Measurements from ENCODE around the gene CASP10. TPM values are rescaled to one million over a fixed set of nuclear protein-coding genes. Genes with fewer than 3 reads are reported as not detected.

The CASP10 gene
- total and polyA plus RNA-seq, 2 of the 8 experiments (the other 6 are each of a cell fraction or from before 2014, with no cell fraction given): 2.3 to 4.0 TPM

DNA sequence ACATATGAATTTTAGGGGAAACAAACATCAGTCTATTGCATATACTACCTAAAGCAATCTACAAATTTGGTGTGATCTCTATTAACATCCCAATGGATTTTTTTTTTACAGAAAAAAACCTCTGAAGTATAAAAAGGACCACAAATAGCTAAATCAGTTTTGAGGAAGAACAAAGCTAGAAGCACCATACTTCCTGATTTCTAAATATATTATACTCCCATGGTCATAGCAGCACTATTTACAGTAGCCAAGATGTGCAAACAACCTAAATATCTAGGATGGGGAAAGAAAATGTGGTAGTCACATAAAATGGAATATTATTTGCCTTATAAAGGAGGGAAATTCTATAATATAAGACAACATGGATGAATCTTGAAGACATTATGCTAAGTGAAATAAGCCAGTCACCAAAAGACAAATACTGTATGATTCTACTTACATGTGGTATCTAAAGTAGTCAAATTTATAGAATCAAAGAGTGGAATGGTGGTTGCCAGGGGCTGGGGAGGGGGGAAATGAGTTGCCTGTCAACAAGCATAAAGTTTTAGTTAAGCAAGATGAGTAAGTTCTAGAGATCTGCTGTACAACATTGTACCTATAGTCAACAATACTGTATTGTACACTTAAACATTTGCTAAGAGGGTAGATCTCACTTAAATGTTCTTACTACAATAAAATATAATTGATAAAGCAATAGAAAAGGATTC lies 59.8 kb downstream of the CASP10 start (continued):
- TF ChIP-seq, protein P1, sequence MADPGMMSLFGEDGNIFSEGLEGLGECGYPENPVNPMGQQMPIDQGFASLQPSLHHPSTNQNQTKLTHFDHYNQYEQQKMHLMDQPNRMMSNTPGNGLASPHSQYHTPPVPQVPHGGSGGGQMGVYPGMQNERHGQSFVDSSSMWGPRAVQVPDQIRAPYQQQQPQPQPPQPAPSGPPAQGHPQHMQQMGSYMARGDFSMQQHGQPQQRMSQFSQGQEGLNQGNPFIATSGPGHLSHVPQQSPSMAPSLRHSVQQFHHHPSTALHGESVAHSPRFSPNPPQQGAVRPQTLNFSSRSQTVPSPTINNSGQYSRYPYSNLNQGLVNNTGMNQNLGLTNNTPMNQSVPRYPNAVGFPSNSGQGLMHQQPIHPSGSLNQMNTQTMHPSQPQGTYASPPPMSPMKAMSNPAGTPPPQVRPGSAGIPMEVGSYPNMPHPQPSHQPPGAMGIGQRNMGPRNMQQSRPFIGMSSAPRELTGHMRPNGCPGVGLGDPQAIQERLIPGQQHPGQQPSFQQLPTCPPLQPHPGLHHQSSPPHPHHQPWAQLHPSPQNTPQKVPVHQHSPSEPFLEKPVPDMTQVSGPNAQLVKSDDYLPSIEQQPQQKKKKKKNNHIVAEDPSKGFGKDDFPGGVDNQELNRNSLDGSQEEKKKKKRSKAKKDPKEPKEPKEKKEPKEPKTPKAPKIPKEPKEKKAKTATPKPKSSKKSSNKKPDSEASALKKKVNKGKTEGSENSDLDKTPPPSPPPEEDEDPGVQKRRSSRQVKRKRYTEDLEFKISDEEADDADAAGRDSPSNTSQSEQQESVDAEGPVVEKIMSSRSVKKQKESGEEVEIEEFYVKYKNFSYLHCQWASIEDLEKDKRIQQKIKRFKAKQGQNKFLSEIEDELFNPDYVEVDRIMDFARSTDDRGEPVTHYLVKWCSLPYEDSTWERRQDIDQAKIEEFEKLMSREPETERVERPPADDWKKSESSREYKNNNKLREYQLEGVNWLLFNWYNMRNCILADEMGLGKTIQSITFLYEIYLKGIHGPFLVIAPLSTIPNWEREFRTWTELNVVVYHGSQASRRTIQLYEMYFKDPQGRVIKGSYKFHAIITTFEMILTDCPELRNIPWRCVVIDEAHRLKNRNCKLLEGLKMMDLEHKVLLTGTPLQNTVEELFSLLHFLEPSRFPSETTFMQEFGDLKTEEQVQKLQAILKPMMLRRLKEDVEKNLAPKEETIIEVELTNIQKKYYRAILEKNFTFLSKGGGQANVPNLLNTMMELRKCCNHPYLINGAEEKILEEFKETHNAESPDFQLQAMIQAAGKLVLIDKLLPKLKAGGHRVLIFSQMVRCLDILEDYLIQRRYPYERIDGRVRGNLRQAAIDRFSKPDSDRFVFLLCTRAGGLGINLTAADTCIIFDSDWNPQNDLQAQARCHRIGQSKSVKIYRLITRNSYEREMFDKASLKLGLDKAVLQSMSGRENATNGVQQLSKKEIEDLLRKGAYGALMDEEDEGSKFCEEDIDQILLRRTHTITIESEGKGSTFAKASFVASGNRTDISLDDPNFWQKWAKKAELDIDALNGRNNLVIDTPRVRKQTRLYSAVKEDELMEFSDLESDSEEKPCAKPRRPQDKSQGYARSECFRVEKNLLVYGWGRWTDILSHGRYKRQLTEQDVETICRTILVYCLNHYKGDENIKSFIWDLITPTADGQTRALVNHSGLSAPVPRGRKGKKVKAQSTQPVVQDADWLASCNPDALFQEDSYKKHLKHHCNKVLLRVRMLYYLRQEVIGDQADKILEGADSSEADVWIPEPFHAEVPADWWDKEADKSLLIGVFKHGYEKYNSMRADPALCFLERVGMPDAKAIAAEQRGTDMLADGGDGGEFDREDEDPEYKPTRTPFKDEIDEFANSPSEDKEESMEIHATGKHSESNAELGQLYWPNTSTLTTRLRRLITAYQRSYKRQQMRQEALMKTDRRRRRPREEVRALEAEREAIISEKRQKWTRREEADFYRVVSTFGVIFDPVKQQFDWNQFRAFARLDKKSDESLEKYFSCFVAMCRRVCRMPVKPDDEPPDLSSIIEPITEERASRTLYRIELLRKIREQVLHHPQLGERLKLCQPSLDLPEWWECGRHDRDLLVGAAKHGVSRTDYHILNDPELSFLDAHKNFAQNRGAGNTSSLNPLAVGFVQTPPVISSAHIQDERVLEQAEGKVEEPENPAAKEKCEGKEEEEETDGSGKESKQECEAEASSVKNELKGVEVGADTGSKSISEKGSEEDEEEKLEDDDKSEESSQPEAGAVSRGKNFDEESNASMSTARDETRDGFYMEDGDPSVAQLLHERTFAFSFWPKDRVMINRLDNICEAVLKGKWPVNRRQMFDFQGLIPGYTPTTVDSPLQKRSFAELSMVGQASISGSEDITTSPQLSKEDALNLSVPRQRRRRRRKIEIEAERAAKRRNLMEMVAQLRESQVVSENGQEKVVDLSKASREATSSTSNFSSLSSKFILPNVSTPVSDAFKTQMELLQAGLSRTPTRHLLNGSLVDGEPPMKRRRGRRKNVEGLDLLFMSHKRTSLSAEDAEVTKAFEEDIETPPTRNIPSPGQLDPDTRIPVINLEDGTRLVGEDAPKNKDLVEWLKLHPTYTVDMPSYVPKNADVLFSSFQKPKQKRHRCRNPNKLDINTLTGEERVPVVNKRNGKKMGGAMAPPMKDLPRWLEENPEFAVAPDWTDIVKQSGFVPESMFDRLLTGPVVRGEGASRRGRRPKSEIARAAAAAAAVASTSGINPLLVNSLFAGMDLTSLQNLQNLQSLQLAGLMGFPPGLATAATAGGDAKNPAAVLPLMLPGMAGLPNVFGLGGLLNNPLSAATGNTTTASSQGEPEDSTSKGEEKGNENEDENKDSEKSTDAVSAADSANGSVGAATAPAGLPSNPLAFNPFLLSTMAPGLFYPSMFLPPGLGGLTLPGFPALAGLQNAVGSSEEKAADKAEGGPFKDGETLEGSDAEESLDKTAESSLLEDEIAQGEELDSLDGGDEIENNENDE (IDR thresholded peaks at IDR 0.05; ENCODE audit: insufficient replicate concordance, low read length): no peak

All from H1 (cell line).